ENCODE measurements around the gene DLG2.

GRCh38 chr11:84194696-84195095 is 1432.4 kb downstream of the DLG2 start:
- TF ChIP-seq CTCF (IDR thresholded peaks at IDR 0.05) (no peak), POLR2A (IDR thresholded peaks at IDR 0.05) (no peak)

Data from uterus (tissue), 2 donors.